Measurements from ENCODE around the gene FBXL5. TPM values are rescaled to one million over a fixed set of nuclear protein-coding genes. Genes with fewer than 3 reads are reported as not detected.
"Not testable (repeated sequence)": the region's sequence is repeated elsewhere in the genome, so short reads cannot be mapped to it uniquely, and the experiment has no call there.

Gene FBXL5
- total RNA-seq, 2 experiments from 2014 or later, result 27.9 to 29.6 TPM

GRCh38 chr4:15653864-15654592 lies 1.1 kb downstream of the FBXL5 start:
- POLR2A ChIA-PET, result interaction anchor here (0.7 to 1.5 kb wide), 3 partner anchors 16 to 651 kb away, joined by 4 to 5 read pairs (median 4); partner anchors contain the start of genes CPEB2 and FAM200B
- CTCF ChIA-PET, result interaction anchor here (1.3 to 1.8 kb wide), 2 partner anchors 8 to 27 kb away, joined by 3 to 6 read pairs; partner anchors contain the start of gene FAM200B

DNA sequence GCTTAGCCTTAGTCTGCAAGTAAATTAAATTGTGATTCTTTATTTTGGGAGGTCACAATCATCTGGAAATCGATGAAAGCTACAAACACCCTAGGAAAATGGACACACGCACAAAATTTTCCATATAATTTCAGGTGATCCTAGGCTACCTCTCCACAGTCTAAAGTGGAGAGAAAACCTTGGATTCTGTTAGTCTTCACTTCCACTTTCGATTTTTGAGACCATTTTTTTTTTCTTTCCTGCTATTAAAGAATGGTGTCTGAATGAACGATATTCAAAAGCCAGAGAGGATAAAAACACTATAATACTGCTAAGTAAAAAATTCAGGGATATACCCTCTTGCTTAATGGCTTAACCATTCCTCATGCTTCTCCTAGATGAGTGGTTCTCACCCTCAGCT lies 1.7 kb downstream of the FBXL5 start:
- CTCF ChIA-PET, result interaction anchor here (1.3 to 1.8 kb wide), 2 partner anchors 8 to 28 kb away, joined by 3 to 6 read pairs; partner anchors contain the start of gene FAM200B
- POLR2A ChIA-PET, result interaction anchor here (1.5 kb wide), 1 partner anchor 29 kb away, joined by 5 read pairs; the partner anchor contains the start of gene FAM200B

GRCh38 chr4:15652841-15653240 lies 2.3 kb downstream of the FBXL5 start:
- POLR2A ChIA-PET, result no interaction called here
- CTCF ChIA-PET, result interaction anchor here (0.5 kb wide), 1 partner anchor 83 kb away, joined by 3 read pairs; no protein-coding TSS in a partner anchor

- ChIA-PET CTCF (interaction anchor here (0.5 to 1.9 kb wide), 2 partner anchors 11 to 82 kb away, joined by 3 to 8 read pairs; no protein-coding TSS in a partner anchor), POLR2A (no interaction called here)
Observed at GRCh38 chr4:15652191-15652590, 3.0 kb downstream of the FBXL5 start.

DNA sequence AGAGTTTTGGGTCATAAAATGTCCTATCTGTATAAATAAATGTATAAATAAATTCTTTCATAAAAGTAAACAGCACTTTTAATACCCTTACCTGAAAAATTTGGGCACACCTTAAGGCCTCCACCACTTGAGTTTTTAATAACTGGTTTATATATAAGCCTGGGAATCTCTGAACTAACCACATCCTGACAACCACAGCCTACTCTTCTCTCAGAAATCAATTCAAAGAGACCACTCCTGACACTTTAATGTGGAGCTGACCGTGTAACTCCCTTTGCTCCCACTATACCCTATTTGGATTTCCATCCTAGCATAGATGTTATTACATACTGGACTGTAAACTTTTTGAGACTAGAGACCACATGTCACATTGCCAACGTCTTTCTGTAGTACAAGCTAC lies 3.5 kb downstream of the FBXL5 start:
- CTCF ChIA-PET, result interaction anchor here (0.9 to 1.9 kb wide), 2 partner anchors 11 to 12 kb away, joined by 4 to 8 read pairs; no protein-coding TSS in a partner anchor
- POLR2A ChIA-PET, result no interaction called here

- POLR2A ChIA-PET, result interaction anchor here (0.7 kb wide), 1 partner anchor 190 kb away, joined by 5 read pairs; no protein-coding TSS in a partner anchor
- CTCF ChIA-PET, result interaction anchor here (0.7 kb wide), 1 partner anchor 176 kb away, joined by 4 read pairs; no protein-coding TSS in a partner anchor
Observed at GRCh38 chr4:15649914-15650545, 5.1 kb downstream of the FBXL5 start.

- CTCF ChIA-PET, result interaction anchor here (0.6 kb wide), 1 partner anchor 1992 kb away, joined by 3 read pairs; no protein-coding TSS in a partner anchor
- POLR2A ChIA-PET, result interaction anchor here (1.0 kb wide), 1 partner anchor 8 kb away, joined by 4 read pairs; no protein-coding TSS in a partner anchor
Observed at GRCh38 chr4:15648600-15648999, 6.6 kb downstream of the FBXL5 start.

DNA sequence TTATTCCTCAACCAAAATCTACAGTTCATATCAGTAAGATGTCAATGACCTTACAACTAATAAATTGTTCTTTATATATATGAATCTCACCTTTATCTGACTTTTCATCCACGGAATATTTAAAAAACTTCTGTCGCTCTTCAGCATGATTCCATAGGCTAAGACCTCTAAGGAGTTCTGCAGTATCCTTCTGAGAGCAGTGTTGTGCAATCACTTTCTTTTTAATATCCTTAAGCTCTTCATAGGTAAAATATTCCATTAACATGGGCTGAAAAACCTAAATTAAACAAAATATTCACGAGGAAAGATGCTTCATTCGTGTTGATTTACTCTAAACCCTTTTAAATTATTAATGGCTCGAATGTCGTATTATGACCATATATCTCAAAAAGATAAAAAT lies 16.7 kb downstream of the FBXL5 start:
- ChIA-PET POLR2A (interaction anchor here (0.6 kb wide), 1 partner anchor 16 kb away, joined by 4 read pairs; no protein-coding TSS in a partner anchor), CTCF (no interaction called here)

GRCh38 chr4:15636818-15637217 lies 18.3 kb downstream of the FBXL5 start:
- CTCF ChIA-PET, result no interaction called here
- POLR2A ChIA-PET, result no interaction called here

DNA sequence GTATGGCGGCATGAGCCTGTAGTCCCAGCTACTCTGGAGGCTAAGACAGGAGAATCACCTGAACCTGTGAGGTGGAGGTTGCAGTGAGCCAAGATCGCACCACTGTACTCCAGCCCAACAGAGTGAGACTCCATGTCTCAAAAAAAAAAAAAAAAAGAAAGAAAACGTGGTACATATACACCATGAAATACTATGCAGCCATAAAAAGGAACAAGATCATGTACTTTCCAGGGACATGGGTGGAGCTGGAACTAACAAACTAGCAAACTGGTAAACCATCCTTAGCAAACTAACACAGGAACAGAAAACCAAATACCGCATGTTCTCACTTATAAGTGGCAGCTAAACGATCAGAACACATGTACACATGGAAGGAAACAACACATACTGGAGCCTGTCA lies 37.8 kb downstream of the FBXL5 start:
- POLR2A ChIA-PET, result not testable (repeated sequence)
- CTCF ChIA-PET, result interaction anchor here (0.6 to 0.7 kb wide), 2 partner anchors 13 to 76 kb away, joined by 3 to 4 read pairs; no protein-coding TSS in a partner anchor

- POLR2A ChIA-PET, CTCF ChIA-PET: not testable (repeated sequence)
Observed at GRCh38 chr4:15614891-15615290, 40.3 kb downstream of the FBXL5 start.

DNA sequence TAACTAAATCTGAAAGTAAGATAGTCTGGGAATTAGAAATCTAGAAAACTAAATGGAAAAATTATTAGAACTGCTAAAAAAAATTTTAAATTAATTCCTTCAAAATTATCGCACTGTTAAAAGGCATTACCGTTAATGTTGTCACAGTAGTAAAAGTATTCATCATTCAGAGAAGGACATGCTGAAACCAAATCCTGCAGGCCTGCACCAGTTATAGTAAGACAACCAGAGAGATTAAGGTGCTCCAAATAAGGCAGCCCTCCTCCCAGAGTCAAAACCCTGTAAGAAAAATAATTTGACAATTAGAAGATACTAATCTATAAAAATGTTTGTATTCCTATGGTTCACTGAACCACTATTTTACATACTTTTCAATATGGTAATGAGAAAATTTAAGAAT lies 43.0 kb downstream of the FBXL5 start:
- ChIA-PET POLR2A (no interaction called here), CTCF (no interaction called here)

DNA sequence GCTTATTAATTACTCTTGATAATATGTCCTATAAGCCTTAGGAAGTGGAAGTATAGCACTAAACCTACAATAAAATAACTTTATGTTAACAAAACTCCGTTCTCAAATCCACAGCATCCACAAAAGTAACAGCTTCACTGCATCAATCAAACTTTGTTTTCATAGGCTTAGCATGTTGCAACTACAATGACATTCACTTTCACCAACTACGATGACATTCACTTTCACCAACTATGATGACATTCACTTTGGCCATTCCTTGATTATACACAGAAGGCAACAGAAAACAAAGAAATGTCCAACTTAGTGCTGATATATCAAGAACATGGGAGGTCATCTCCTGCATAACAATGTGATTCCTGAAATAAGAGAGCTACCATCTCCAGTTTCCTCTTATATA lies 44.3 kb downstream of the FBXL5 start:
- ChIA-PET POLR2A (no interaction called here), CTCF (interaction anchor here (0.6 kb wide), 1 partner anchor 59 kb away, joined by 3 read pairs; no protein-coding TSS in a partner anchor)

DNA sequence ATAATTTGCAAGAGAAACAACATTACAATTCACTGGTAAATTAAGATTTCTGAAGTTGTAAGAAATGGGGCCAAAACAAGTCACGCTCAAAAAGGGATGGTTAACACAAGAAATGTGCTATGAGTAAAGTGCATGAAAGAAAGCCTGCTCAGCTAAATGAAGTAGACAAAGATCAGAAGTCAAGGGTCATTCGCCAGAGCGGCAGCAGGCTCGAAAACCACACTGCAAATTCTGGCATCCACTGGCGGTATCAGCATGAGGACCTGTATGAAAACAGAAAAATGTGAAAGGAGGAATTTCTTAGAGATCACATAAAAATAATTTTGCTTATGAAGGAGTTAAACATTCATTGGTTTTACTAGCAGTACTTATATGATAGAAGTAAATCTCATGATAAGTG lies 49.6 kb downstream of the FBXL5 start:
- ChIA-PET CTCF (no interaction called here), POLR2A (no interaction called here)

GRCh38 chr4:15601862-15602261 lies 53.3 kb downstream of the FBXL5 start:
- POLR2A ChIA-PET, result no interaction called here
- CTCF ChIA-PET, result no interaction called here

GRCh38 chr4:15600176-15600575 lies 55.0 kb downstream of the FBXL5 start:
- CTCF ChIA-PET, result no interaction called here
- POLR2A ChIA-PET, result no interaction called here

DNA sequence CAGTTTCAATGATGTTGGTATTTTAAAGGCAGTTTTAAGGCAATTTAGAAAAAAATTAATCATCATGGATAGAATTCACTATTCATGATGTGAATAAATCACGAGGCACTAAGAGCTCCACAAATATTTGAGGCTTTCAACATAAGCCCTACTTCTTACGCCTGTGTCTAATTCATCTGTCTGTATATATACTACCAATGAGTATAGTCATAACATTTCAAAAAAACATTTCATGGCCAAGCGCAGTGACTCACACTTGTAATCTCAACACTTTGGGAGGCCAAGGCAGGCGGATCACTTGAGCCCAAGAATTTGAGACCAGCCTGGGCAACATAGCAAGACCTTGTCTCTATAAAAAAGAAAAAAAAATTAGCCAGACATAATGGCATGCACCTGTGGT lies 56.5 kb downstream of the FBXL5 start:
- POLR2A ChIA-PET, result no interaction called here
- CTCF ChIA-PET, result interaction anchor here (0.6 to 1.0 kb wide), 2 partner anchors 21 to 1979 kb away, joined by 3 read pairs; no protein-coding TSS in a partner anchor

GRCh38 chr4:15592799-15593198 lies 62.4 kb downstream of the FBXL5 start:
- ChIA-PET CTCF (no interaction called here), POLR2A (no interaction called here)

DNA sequence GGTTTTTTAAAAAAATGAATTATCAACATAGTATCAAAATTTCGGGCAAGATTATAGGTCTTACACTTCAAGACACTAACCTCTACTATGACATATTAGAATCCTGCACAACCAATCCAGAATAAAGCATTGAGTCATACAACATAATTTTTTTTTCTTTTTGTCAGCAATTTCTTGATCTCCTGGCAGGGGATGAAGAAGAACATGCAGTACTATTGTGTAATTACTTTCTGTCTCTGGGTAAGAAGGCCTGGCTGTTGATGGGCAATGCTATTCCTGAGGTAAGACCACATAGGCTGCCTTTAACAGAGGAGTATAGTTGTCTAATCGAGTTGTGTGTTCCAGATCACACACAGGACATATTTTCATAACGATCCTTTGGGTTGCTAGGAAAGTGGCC lies 67.5 kb downstream of the FBXL5 start:
- ChIA-PET POLR2A (no interaction called here), CTCF (no interaction called here)

DNA sequence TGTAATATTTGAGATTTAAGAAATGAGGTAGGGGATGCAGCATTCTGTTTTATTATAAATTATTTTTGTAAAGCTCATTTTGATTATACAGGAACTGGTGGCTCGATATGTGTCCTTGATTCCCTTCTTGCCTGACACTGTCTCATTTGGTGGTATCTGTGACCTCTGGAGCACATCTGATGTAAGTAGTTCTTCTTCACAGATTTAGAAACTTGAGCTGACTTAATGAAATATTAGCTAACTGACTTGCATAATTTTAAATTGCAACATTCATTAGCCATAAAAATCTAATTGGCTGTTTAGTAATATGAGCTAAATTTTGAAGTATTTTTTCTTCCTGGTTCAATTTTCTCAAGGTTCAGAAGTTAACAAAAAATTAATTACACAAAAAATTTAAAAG lies 69.1 kb downstream of the FBXL5 start:
- POLR2A ChIA-PET, result no interaction called here
- CTCF ChIA-PET, result no interaction called here

DNA sequence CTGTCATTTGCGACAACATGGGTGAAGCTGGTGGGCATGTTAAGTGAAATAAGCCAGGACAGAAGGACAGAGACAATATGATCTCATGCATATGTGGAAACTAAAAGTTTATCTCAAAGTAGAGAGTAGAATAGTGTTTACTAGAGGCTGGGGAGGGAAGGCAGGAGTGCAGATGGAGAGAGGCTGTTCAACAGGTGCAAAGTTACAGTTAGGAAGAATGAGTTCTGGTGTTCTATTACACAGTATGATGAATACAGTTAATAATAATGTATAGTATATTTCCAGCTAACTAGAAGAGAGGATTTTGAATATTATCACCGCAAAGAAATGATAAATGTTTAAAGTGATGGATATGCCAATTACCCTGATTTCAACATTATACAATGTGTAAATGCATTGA lies 69.8 kb downstream of the FBXL5 start:
- CTCF ChIA-PET, result no interaction called here
- POLR2A ChIA-PET, result no interaction called here
